MM.1S (cell line): ENCODE data around the gene PRPF38A.

Source experiments
- CTCF ChIP-seq: fragments of 300-600 bp; sonication (generic); IDR thresholded peaks from 2 replicates; pipeline ENCODE4 v1.5.1; 2016; ENCODE audit warnings: antibody characterized with exemption, low read length, mixed read lengths
- EZH2 ChIP-seq: fragments of 300-600 bp; sonication (generic); optimal IDR thresholded peaks from 2 replicates; pipeline ENCODE3; 2017; ENCODE audit warnings: low read depth, mild to moderate bottlenecking, antibody characterized with exemption, low read length, mixed read lengths

- no peak for TF ChIP-seq CTCF
- no peak for TF ChIP-seq EZH2
Observed at GRCh38 chr1:52365071-52365745, 39.2 kb upstream of the PRPF38A start.
